HFF-Myc (cell line): ENCODE data around the gene CCDC150.
A peak's percentile ranks its signal among the peaks of the same experiment; 100 is the strongest.
"Not testable (repeated sequence)": the region's sequence is repeated elsewhere in the genome, so short reads cannot be mapped to it uniquely, and the experiment has no call there.

ENCODE experiments used
- DNase-seq: peaks from one replicate; pipeline ENCODE4 v3.0.0-alpha.2; 2011; ENCODE audit warnings: low read depth; ENCODE audit errors: extremely low read depth
- H3K4me3 ChIP-seq: replicated peaks from 2 replicates; pipeline ENCODE4 v1.5.1; 2011; ENCODE audit warnings: low read depth, mild to moderate bottlenecking, control low read depth, low read length
- CTCF ChIP-seq: IDR thresholded peaks from 2 replicates; pipeline ENCODE4 v1.5.1; 2012; ENCODE audit warnings: mild to moderate bottlenecking, low read depth, low read length, control low read depth; ENCODE audit errors: missing control alignments

CCDC150 gene

GRCh38 chr2:196607073-196607472 lies 32.4 kb upstream of the CCDC150 start:
- H3K4me3 ChIP-seq = no peak overlapping the region
- peak; percentile 36 for DNase-seq
- no peak for TF ChIP-seq CTCF

GRCh38 chr2:196607896-196608295 lies 31.6 kb upstream of the CCDC150 start:
- H3K4me3 ChIP-seq, DNase-seq: not testable (repeated sequence)

GRCh38 chr2:196609806-196610205 lies 29.7 kb upstream of the CCDC150 start:
- DNase-seq = no peak
- TF ChIP-seq CTCF = no peak
- H3K4me3 ChIP-seq = no peak overlapping the region

GRCh38 chr2:196610796-196611195 lies 28.7 kb upstream of the CCDC150 start:
- H3K4me3 ChIP-seq = no peak overlapping the region
- TF ChIP-seq CTCF = no peak
- DNase-seq = no peak

GRCh38 chr2:196613302-196613701 lies 26.2 kb upstream of the CCDC150 start:
- H3K4me3 ChIP-seq = no peak overlapping the region
- TF ChIP-seq CTCF = no peak
- no peak for DNase-seq

GRCh38 chr2:196617430-196617829 lies 22.1 kb upstream of the CCDC150 start:
- H3K4me3 ChIP-seq = no peak overlapping the region
- DNase-seq = no peak
- TF ChIP-seq CTCF = no peak

GRCh38 chr2:196618661-196619060 lies 20.9 kb upstream of the CCDC150 start:
- DNase-seq = no peak
- no peak for TF ChIP-seq CTCF
- no peak overlapping the region for H3K4me3 ChIP-seq

GRCh38 chr2:196630531-196630930 lies 9.0 kb upstream of the CCDC150 start:
- no peak overlapping the region for H3K4me3 ChIP-seq
- TF ChIP-seq CTCF = no peak
- no peak for DNase-seq
